HEK293 (cell line): ENCODE results near the gene SPINK1.

ENCODE experiments used
- CTCF ChIA-PET: fragments of 350-600 bp; formaldehyde crosslinking; extraction: SDS; loops from one replicate; lab custom pipeline; 2021; ENCODE audit warnings: antibody characterized with exemption; lab: Yijun Ruan, JAX
- POLR2A ChIA-PET: fragments of 300-600 bp; formaldehyde crosslinking; extraction: SDS; loops from one replicate; lab custom pipeline; 2020; ENCODE audit warnings: antibody characterized with exemption, inconsistent platforms; lab: Yijun Ruan, JAX
- H3K27ac ChIP-seq: fragments of 200-500 bp; sonication (Bioruptor generic); 2 replicates; pipeline ENCODE4 v1.5.1; 2014; ENCODE audit warnings: low read depth, low read length, control low read depth, inconsistent platforms; ENCODE audit errors: extremely low read depth
- H3K36me3 ChIP-seq, 2 experiments: fragments of 200-500 bp in 1 of 2; sonication (Bioruptor generic) in 1 of 2; 1 replicate in 1 of 2; 2 replicates in 1 of 2; pipeline ENCODE4 v1.5.1; 2014 to 2017; ENCODE audit warnings: inconsistent platforms in 2 of 2, low read length in 2 of 2; ENCODE audit not compliant: control insufficient read depth in 2 of 2, insufficient read depth in 1 of 2
- H3K4me1 ChIP-seq: fragments of 200-500 bp; sonication (Bioruptor generic); 2 replicates; pipeline ENCODE4 v1.5.1; 2014; ENCODE audit warnings: mild to moderate bottlenecking, low read length, inconsistent platforms; ENCODE audit not compliant: control insufficient read depth, insufficient read depth
- H3K4me3 ChIP-seq: 2 replicates; pipeline ENCODE4 v1.5.1; 2011; ENCODE audit warnings: low read depth, mild to moderate bottlenecking, control low read depth, low read length, moderate library complexity
- H3K9me3 ChIP-seq: fragments of 200-500 bp; sonication (Bioruptor generic); 2 replicates; pipeline ENCODE4 v1.5.1; 2014; ENCODE audit warnings: low read depth, low read length, inconsistent platforms; ENCODE audit not compliant: control insufficient read depth, insufficient read depth
- CTCF ChIP-seq: fragments of 450-650 bp; formaldehyde crosslinking; IDR thresholded peaks from 2 replicates; pipeline ENCODE4 v1.5.1; 2016; ENCODE audit warnings: missing biosample characterization, missing genetic modification characterization
- EGR2 ChIP-seq: fragments of 450-650 bp; formaldehyde crosslinking; IDR thresholded peaks from 2 replicates; pipeline ENCODE4 v1.5.1; 2016; ENCODE audit warnings: low read depth, missing biosample characterization, missing genetic modification characterization
- GLI4 ChIP-seq: fragments of 450-650 bp; formaldehyde crosslinking; IDR thresholded peaks from 2 replicates; pipeline ENCODE4 v1.5.1; 2016; ENCODE audit warnings: missing biosample characterization, missing genetic modification characterization
- KLF10 ChIP-seq: fragments of 450-650 bp; IDR thresholded peaks from 2 replicates; pipeline ENCODE4 v1.5.1; 2018; ENCODE audit warnings: missing biosample characterization, mild to moderate bottlenecking, missing genetic modification characterization
- PRDM1 ChIP-seq: fragments of 450-650 bp; formaldehyde crosslinking; IDR thresholded peaks from 2 replicates; pipeline ENCODE4; 2016; ENCODE audit warnings: missing biosample characterization, missing genetic modification characterization
- TRIM28 ChIP-seq: IDR thresholded peaks from 2 replicates; pipeline ENCODE4 v1.6.1; 2011; ENCODE audit warnings: low read length, control low read depth, borderline replicate concordance
- ZFP69B ChIP-seq: fragments of 450-650 bp; formaldehyde crosslinking; IDR thresholded peaks from 2 replicates; pipeline ENCODE4 v1.5.1; 2016; ENCODE audit warnings: missing biosample characterization, missing genetic modification characterization
- ZNF133 ChIP-seq: fragments of 450-650 bp; formaldehyde crosslinking; IDR thresholded peaks from 2 replicates; pipeline ENCODE4 v1.5.1; 2016; ENCODE audit warnings: missing biosample characterization, missing genetic modification characterization
- ZNF16 ChIP-seq: fragments of 450-650 bp; formaldehyde crosslinking; IDR thresholded peaks from 2 replicates; pipeline ENCODE4 v1.5.1; 2016; ENCODE audit warnings: low read depth, missing biosample characterization, missing genetic modification characterization
- ZNF2 ChIP-seq: fragments of 450-650 bp; formaldehyde crosslinking; IDR thresholded peaks from 2 replicates; pipeline ENCODE4 v1.5.1; 2016; ENCODE audit warnings: missing biosample characterization, missing genetic modification characterization
- ZNF274 ChIP-seq, 2 experiments: fragments of 200-500 bp in 1 of 2; fragments of 450-650 bp in 1 of 2; sonication (Bioruptor generic) in 1 of 2; formaldehyde crosslinking in 1 of 2; IDR thresholded peaks; 2 replicates each; pipeline versions ENCODE4 v1.5.1 to v1.6.1; 2014 to 2016; ENCODE audit warnings: borderline replicate concordance in 1 of 2, inconsistent platforms in 1 of 2, low read length in 1 of 2, missing biosample characterization in 1 of 2, missing genetic modification characterization in 1 of 2
- ZNF707 ChIP-seq: fragments of 450-650 bp; formaldehyde crosslinking; IDR thresholded peaks from 2 replicates; pipeline ENCODE4 v1.5.1; 2016; ENCODE audit warnings: missing biosample characterization, missing genetic modification characterization
- ZNF791 ChIP-seq: fragments of 450-650 bp; formaldehyde crosslinking; IDR thresholded peaks from 2 replicates; pipeline ENCODE4 v1.5.1; 2016; ENCODE audit warnings: missing biosample characterization, missing genetic modification characterization
- TF ChIP-seq, protein P1 (sequence below): fragments of 450-650 bp; formaldehyde crosslinking; IDR thresholded peaks from 2 replicates; pipeline ENCODE4 v1.5.1; 2016; ENCODE audit warnings: missing biosample characterization, missing genetic modification characterization
- TF ChIP-seq, protein P2 (sequence below): fragments of 450-650 bp; formaldehyde crosslinking; IDR thresholded peaks from 2 replicates; pipeline ENCODE4 v1.5.1; 2016; ENCODE audit warnings: missing biosample characterization, missing genetic modification characterization
- TF ChIP-seq, protein P3 (sequence below): fragments of 450-650 bp; formaldehyde crosslinking; IDR thresholded peaks from 2 replicates; pipeline ENCODE4 v1.5.1; 2016; ENCODE audit warnings: missing biosample characterization, missing genetic modification characterization, borderline replicate concordance

The SPINK1 gene

GRCh38 chr5:147879784-147880183 is 48.3 kb upstream of the SPINK1 start:
- ChIA-PET CTCF (interaction anchor here (1.6 to 6.7 kb wide), 2 partner anchors 22 to 54 kb away, joined by 4 to 40 read pairs; no protein-coding TSS in a partner anchor), POLR2A (no interaction called here)
- no peak overlapping the region for H3K4me3 ChIP-seq

DNA sequence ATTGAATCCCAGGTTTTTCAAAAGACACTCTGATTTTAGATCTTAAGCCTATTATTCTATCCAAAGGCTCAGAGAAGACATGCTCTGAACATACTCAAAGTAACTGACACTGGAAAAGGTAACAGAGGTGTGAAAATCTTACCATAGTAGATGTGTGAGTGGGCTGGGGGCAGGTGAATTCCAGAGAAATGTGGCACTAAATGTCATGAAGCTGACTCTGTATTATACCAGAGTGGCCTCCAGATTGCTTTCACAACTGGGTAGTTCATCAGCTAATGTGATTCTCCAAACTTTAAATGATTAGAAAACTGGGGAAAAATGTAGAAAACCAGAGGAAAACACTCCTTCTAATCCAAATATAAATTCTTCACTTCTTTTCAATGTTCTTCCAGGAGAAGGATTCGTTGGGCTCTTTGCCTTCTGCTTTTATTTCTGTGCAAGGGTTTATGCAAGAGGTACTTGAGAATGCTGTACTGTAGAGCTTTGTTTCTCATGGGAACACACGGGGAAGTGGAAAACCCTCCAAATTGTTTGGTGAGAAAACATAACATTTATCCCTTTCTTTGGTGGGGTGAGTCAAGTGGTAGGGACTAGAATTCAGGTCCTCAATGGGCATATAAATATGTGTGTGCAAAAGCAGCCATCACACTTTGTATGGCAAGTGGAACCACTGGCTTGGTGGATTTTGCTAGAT is 46.7 kb upstream of the SPINK1 start, which contains the start of gene SCGB3A2:
SCGB3A2 (plus strand) TSS at position 646 of the 694 bp plus-strand sequence. CDS start 93 bp downstream, outside the sequence.
- ChIA-PET CTCF (interaction anchor here (1.0 to 6.7 kb wide), 3 partner anchors 9 to 55 kb away, joined by 4 to 40 read pairs (median 4); no protein-coding TSS in a partner anchor), POLR2A (no interaction called here)
- H3K4me1 ChIP-seq, result no peaks in the 10 kb centered on the region
- no peaks in the 10 kb centered on the region for H3K36me3 ChIP-seq
- H3K27ac ChIP-seq, result no peak within 1 kb of the TSS
- H3K9me3 ChIP-seq, result no peaks in the 10 kb centered on the region
- H3K4me3 ChIP-seq, result no peak within 1 kb of the TSS
- TF ChIP-seq GLI4 (tag by site-specific recombination) (no peak), PRDM1 (tag by site-specific recombination) (no peak), ZNF16 (tag by site-specific recombination) (no peak), ZNF707 (tag by site-specific recombination) (no peak)
- TF ChIP-seq, protein P1, sequence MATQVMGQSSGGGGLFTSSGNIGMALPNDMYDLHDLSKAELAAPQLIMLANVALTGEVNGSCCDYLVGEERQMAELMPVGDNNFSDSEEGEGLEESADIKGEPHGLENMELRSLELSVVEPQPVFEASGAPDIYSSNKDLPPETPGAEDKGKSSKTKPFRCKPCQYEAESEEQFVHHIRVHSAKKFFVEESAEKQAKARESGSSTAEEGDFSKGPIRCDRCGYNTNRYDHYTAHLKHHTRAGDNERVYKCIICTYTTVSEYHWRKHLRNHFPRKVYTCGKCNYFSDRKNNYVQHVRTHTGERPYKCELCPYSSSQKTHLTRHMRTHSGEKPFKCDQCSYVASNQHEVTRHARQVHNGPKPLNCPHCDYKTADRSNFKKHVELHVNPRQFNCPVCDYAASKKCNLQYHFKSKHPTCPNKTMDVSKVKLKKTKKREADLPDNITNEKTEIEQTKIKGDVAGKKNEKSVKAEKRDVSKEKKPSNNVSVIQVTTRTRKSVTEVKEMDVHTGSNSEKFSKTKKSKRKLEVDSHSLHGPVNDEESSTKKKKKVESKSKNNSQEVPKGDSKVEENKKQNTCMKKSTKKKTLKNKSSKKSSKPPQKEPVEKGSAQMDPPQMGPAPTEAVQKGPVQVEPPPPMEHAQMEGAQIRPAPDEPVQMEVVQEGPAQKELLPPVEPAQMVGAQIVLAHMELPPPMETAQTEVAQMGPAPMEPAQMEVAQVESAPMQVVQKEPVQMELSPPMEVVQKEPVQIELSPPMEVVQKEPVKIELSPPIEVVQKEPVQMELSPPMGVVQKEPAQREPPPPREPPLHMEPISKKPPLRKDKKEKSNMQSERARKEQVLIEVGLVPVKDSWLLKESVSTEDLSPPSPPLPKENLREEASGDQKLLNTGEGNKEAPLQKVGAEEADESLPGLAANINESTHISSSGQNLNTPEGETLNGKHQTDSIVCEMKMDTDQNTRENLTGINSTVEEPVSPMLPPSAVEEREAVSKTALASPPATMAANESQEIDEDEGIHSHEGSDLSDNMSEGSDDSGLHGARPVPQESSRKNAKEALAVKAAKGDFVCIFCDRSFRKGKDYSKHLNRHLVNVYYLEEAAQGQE, result no peak

More at GRCh38 chr5:147879784-147880183, 48.3 kb upstream of the SPINK1 start:
- H3K9me3 ChIP-seq, result no peaks in the 10 kb centered on the region
- no peaks in the 10 kb centered on the region for H3K4me1 ChIP-seq
- TF ChIP-seq TRIM28 (no peak), ZNF133 (tag by site-specific recombination) (no peak), EGR2 (tag by site-specific recombination) (no peak), ZFP69B (tag by site-specific recombination) (no peak), CTCF (tag by site-specific recombination) (no peak), ZNF791 (no peak), KLF10 (tag by site-specific recombination) (no peak), ZNF274 (IDR thresholded peaks at IDR 0.05; ENCODE audit: low read length) (no peak), ZNF274 (tag by site-specific recombination; IDR thresholded peaks at IDR 0.05; ENCODE audit: borderline replicate concordance) (no peak), ZNF2 (tag by site-specific recombination) (no peak)
- TF ChIP-seq, protein P2, sequence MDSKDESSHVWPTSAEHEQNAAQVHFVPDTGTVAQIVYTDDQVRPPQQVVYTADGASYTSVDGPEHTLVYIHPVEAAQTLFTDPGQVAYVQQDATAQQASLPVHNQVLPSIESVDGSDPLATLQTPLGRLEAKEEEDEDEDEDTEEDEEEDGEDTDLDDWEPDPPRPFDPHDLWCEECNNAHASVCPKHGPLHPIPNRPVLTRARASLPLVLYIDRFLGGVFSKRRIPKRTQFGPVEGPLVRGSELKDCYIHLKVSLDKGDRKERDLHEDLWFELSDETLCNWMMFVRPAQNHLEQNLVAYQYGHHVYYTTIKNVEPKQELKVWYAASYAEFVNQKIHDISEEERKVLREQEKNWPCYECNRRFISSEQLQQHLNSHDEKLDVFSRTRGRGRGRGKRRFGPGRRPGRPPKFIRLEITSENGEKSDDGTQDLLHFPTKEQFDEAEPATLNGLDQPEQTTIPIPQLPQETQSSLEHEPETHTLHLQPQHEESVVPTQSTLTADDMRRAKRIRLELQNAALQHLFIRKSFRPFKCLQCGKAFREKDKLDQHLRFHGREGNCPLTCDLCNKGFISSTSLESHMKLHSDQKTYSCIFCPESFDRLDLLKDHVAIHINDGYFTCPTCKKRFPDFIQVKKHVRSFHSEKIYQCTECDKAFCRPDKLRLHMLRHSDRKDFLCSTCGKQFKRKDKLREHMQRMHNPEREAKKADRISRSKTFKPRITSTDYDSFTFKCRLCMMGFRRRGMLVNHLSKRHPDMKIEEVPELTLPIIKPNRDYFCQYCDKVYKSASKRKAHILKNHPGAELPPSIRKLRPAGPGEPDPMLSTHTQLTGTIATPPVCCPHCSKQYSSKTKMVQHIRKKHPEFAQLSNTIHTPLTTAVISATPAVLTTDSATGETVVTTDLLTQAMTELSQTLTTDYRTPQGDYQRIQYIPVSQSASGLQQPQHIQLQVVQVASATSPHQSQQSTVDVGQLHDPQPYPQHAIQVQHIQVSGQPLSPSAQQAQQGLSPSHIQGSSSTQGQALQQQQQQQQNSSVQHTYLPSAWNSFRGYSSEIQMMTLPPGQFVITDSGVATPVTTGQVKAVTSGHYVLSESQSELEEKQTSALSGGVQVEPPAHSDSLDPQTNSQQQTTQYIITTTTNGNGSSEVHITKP, result no peak
- TF ChIP-seq, protein P3, sequence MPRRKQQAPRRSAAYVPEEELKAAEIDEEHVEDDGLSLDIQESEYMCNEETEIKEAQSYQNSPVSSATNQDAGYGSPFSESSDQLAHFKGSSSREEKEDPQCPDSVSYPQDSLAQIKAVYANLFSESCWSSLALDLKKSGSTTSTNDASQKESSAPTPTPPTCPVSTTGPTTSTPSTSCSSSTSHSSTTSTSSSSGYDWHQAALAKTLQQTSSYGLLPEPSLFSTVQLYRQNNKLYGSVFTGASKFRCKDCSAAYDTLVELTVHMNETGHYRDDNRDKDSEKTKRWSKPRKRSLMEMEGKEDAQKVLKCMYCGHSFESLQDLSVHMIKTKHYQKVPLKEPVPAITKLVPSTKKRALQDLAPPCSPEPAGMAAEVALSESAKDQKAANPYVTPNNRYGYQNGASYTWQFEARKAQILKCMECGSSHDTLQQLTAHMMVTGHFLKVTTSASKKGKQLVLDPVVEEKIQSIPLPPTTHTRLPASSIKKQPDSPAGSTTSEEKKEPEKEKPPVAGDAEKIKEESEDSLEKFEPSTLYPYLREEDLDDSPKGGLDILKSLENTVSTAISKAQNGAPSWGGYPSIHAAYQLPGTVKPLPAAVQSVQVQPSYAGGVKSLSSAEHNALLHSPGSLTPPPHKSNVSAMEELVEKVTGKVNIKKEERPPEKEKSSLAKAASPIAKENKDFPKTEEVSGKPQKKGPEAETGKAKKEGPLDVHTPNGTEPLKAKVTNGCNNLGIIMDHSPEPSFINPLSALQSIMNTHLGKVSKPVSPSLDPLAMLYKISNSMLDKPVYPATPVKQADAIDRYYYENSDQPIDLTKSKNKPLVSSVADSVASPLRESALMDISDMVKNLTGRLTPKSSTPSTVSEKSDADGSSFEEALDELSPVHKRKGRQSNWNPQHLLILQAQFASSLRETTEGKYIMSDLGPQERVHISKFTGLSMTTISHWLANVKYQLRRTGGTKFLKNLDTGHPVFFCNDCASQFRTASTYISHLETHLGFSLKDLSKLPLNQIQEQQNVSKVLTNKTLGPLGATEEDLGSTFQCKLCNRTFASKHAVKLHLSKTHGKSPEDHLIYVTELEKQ (tag by site-specific recombination), result no peak
- TF ChIP-seq, all 188 proteins: peak for 0
- no peak overlapping the region for H3K27ac ChIP-seq
- no peaks in the 10 kb centered on the region for H3K36me3 ChIP-seq
